GM23248 (cell line): ENCODE results near the gene RBMX.

Source experiments
- EZH2 ChIP-seq: fragments of 200-600 bp; sonication (generic); IDR thresholded peaks from 2 replicates; pipeline ENCODE4 v1.6.1; 2018; ENCODE audit warnings: antibody characterized with exemption, mild to moderate bottlenecking; ENCODE audit not compliant: insufficient read depth, poor library complexity, severe bottlenecking
- EZH2phosphoT487 ChIP-seq: fragments of 200-600 bp; sonication (generic); IDR thresholded peaks from 2 replicates; pipeline ENCODE4 v1.6.1; 2018; ENCODE audit warnings: antibody characterized with exemption, moderate library complexity, mild to moderate bottlenecking, low read depth; ENCODE audit not compliant: insufficient read depth

GRCh38 chrX:136856551-136856950 is 24.0 kb downstream of the RBMX start:
- TF ChIP-seq EZH2phosphoT487 (no peak), EZH2 (no peak)
